Heart left ventricle (tissue), 16 donors: ENCODE measurements around the gene JUP. TPM values are rescaled to one million over a fixed set of nuclear protein-coding genes. Genes with fewer than 3 reads are reported as not detected.
A peak's percentile ranks its signal among the peaks of the same experiment; 100 is the strongest.

ENCODE experiments used
- ATAC-seq, 4 donors: fragments of 200-7000 bp; cut with Tn5 transposase; one replicate each; pipeline ENCODE4 v1.9.1; 2020 to 2022; ENCODE audit warnings: moderate library complexity in 4 of 4, mild to moderate bottlenecking in 3 of 4, moderate number of reproducible peaks in 1 of 4
- DNase-seq, 5 donors: peaks; one replicate each; pipeline ENCODE4 v3.0.0-alpha.2; 2020
- H3K27ac ChIP-seq, 12 donors: fragments of 200-600 bp; sonication (generic) in 4 of 12; one replicate each; pipeline versions ENCODE4 v1.5.0 to v1.8.0; 2016 to 2022; ENCODE audit warnings: mild to moderate bottlenecking in 2 of 12
- H3K27me3 ChIP-seq, 9 donors: fragments of 200-600 bp; sonication (generic) in 2 of 9; one replicate each; pipeline versions ENCODE4 v1.5.1 to v1.8.0; 2016 to 2022; ENCODE audit warnings: mild to moderate bottlenecking in 3 of 9
- H3K36me3 ChIP-seq, 9 donors: fragments of 200-600 bp; sonication (generic) in 2 of 9; one replicate each; pipeline versions ENCODE4 v1.5.0 to v1.8.0; 2018 to 2022; ENCODE audit warnings: mild to moderate bottlenecking in 2 of 9
- H3K4me1 ChIP-seq, 12 donors: fragments of 200-600 bp; sonication (generic) in 4 of 12; one replicate each; pipeline versions ENCODE4 v1.5.0 to v1.8.0; 2016 to 2022; ENCODE audit warnings: mild to moderate bottlenecking in 3 of 12
- H3K4me3 ChIP-seq, 12 donors: fragments of 200-600 bp; sonication (generic) in 4 of 12; one replicate each; pipeline versions ENCODE4 v1.5.0 to v1.8.0; 2017 to 2022; ENCODE audit warnings: mild to moderate bottlenecking in 9 of 12, moderate library complexity in 4 of 12
- H3K9me3 ChIP-seq, 12 donors: fragments of 200-600 bp; sonication (generic) in 4 of 12; one replicate each; pipeline versions ENCODE4 v1.5.0 to v1.8.0; 2016 to 2022; ENCODE audit warnings: mild to moderate bottlenecking in 1 of 12
- POLR2A ChIP-seq, 2 donors: fragments of 450-650 bp; IDR thresholded peaks; one replicate each; pipeline ENCODE4 v1.6.1; 2017; ENCODE audit warnings: antibody characterized with exemption in 2 of 2, mild to moderate bottlenecking in 2 of 2, moderate library complexity in 2 of 2
- WGBS, 4 donors: extraction: QIAGEN DNeasy Blood & Tissue Kit in 2 of 4; methylation state at CpG; one replicate each; pipeline versions ENCODE4 v1.1.5 to v1.1.7; 2013 to 2018; 5-methylcytosine and 5-hydroxymethylcytosine counted together
- intact Hi-C, 10 donors: fragments of 100-400 bp; cut with DNase I; formaldehyde crosslinking; loops; one replicate each; pipeline versions ENCODE4 v1.11.1 to v1.14.2; 2022
- polyA plus RNA-seq, 2 donors: library from polyadenylated mRNA; stranded (reverse); fragments of 200-250 nt; gene quantifications; one replicate each; pipeline ENCODE4 v1.2.3, GENCODE V29; 2013
- total RNA-seq, 9 donors: library from RNA; depleted of rRNA in 2 of 9; stranded (reverse); fragments of >200 nt in 2 of 9; fragmentation: NEBNext Ultra II Directional in 3 of 9; extraction: Animal tissue kit (Norgen Biotek cat#: 25700) in 3 of 9; gene quantifications; one replicate each; pipeline versions ENCODE4 v1.1.0 to v1.2.4, GENCODE V29; 2016 to 2023
- TF ChIP-seq, protein P1 (sequence below), 12 donors: fragments of 200-600 bp; sonication (generic) in 4 of 12; IDR thresholded peaks; one replicate each; pipeline versions ENCODE4 v1.5.0 to v1.8.0; 2018 to 2022; ENCODE audit warnings: antibody characterized with exemption in 12 of 12, mild to moderate bottlenecking in 5 of 12
- donor health status: ischemic (EF 13 %, LVEDD 7.1; RV severe dilation, severe dysfunction).
- donor health status: healthy with polysubstance abuse.
- donor health status: DM: no; HTN: yes; CAD: no.
- donor health status: DM: no; HTN: no; CAD: no.
- donor health status: ischemic (EF 25% LVEDD 6.9; RV normal size, moderate dysfunction).
- donor health status: ischemic (EF 25% LVEDD 5.7; RV mildly dilated, moderate dysfunction).
- donor health status: healthy.
- donor health status: DM: yes; HTN: yes; CAD: no.
- donor health status: ischemic (EF 35%, LVEDD 5.7; RV mildly dilated, moderate dysfunction).
- donor health status: nonischemic (EF 11% LVEDD 7.7; RV severe dilation, severe dysfunction).
- donor health status: DM: yes; HTN: yes; CAD: no.
- donor health status: PGD.
- donor health status: ischemic (EF 29% LVEDD 5.4; RV normal size, mild dysfunction).
- donor health status: nonischemic (EF 23%, LVEDD 6.1; RV moderate dilation, normal function).

JUP gene
- total and polyA plus RNA-seq, 11 donors: 94.6 to 503 (median 159) TPM

DNA sequence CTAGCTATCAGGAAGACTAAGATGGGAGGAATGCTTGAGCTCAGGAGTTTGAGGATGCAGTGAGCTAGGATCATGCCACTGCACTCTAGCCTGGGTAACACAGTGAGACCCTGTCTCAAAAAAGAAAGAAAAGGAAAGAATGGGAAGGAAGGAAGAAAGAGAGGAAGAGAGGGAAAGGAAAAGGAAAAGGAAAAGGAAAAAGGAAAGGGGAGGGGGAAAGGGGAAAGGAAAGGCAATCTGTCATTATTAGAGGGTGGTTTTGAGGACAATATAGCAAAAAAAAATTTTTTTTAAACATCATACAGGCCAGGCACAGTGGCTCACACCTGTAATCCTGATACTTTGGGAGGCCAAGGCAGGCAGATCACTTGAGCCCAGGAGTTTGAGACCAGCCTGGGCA is 20.4 kb downstream of the JUP start:
- ATAC-seq (no peak), DNase-seq (no peak)
- Histone ChIP-seq H3K4me3 (no peak overlapping the region), H3K9me3 (no peaks in the 10 kb centered on the region), H3K36me3 (peaks cover 3 to 100% (median 98%) of the 10 kb centered on the region in 9 donors), H3K27ac (no peak overlapping the region), H3K27me3 (no peaks in the 10 kb centered on the region), H3K4me1 (peaks cover 0 to 9% (median 0%) of the 10 kb centered on the region in 12 donors)
- no peak for TF ChIP-seq POLR2A (IDR thresholded peaks at IDR 0.05)
- TF ChIP-seq, protein P1, sequence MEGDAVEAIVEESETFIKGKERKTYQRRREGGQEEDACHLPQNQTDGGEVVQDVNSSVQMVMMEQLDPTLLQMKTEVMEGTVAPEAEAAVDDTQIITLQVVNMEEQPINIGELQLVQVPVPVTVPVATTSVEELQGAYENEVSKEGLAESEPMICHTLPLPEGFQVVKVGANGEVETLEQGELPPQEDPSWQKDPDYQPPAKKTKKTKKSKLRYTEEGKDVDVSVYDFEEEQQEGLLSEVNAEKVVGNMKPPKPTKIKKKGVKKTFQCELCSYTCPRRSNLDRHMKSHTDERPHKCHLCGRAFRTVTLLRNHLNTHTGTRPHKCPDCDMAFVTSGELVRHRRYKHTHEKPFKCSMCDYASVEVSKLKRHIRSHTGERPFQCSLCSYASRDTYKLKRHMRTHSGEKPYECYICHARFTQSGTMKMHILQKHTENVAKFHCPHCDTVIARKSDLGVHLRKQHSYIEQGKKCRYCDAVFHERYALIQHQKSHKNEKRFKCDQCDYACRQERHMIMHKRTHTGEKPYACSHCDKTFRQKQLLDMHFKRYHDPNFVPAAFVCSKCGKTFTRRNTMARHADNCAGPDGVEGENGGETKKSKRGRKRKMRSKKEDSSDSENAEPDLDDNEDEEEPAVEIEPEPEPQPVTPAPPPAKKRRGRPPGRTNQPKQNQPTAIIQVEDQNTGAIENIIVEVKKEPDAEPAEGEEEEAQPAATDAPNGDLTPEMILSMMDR (IDR thresholded peaks at IDR 0.05): no peak
- intact Hi-C loops: loop anchor here in 2 of 10 donors (5.0 kb wide), 1 partner anchor 36 kb away; no protein-coding TSS in a partner anchor

DNA sequence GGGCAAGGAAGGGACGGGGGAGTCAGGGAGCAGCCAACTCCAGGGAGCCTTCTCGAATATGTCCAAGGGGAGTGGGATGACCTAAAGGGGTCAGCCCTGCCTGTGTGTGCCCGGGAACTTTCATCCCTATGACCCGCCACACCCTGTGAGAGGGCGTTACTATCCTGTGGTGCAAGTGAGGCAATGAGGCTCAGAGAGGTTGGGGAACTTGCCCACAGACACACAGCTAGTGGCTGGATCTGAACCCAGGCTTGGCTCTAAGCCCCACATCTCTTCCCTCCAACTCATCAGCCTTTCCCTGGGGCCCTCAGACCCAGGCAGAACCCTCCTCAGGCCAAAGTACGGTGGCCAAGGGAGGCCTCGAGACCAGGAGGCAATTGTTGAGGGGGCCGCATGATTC is 23.2 kb downstream of the JUP start:
- DNase-seq (no peak), ATAC-seq (peak in 1 of 4 donors; percentile 7)
- 81 to 93% (median 92%) methylated on average over 3 to 8 of the region's 8 CpGs for WGBS, 4 donors
- TF ChIP-seq POLR2A (IDR thresholded peaks at IDR 0.05): no peak
- TF ChIP-seq, protein P1 (IDR thresholded peaks at IDR 0.05): no peak
- Histone ChIP-seq H3K4me1 (no peaks in the 10 kb centered on the region), H3K36me3 (peaks cover 7 to 100% (median 98%) of the 10 kb centered on the region in 9 donors), H3K27me3 (no peaks in the 10 kb centered on the region), H3K4me3 (no peak overlapping the region), H3K9me3 (no peaks in the 10 kb centered on the region), H3K27ac (no peak overlapping the region)
- intact Hi-C loops: loop anchor here in 1 of 10 donors (5.0 kb wide), 1 partner anchor 129 kb away; no protein-coding TSS in a partner anchor

DNA sequence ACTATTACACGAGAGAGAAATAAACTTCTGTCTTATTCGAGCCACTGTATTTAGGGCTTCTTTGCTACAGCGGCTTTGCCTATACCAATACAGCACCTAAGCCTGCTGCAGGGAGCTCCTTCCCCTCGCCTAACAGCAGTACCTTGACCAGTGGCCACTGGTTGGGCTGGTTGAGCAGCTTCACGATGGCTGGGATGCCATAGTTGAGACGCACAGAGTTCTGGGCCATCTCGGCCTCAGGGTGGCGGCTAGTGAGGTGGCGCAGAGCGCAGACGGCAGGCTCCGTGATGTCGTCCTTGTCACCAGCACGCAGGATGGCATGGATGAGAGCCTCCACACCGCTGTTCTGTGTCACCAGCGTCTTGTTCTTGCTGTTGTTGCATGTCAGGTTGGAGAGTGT is 23.7 kb downstream of the JUP start:
- Histone ChIP-seq H3K4me3 (no peak overlapping the region), H3K27ac (no peak overlapping the region), H3K9me3 (no peaks in the 10 kb centered on the region), H3K36me3 (peaks cover 9 to 100% (median 98%) of the 10 kb centered on the region in 9 donors), H3K4me1 (no peaks in the 10 kb centered on the region), H3K27me3 (no peaks in the 10 kb centered on the region)
- WGBS, 4 donors: 93 to 97% (median 94%) methylated on average over 10 to 16 of the region's 16 CpGs
- DNase-seq (no peak), ATAC-seq (peak in 1 of 4 donors; percentile 33)
- intact Hi-C loops: loop anchor here in 1 of 10 donors (5.0 kb wide), 1 partner anchor 129 kb away; no protein-coding TSS in a partner anchor
- no peak for TF ChIP-seq POLR2A (IDR thresholded peaks at IDR 0.05)
- TF ChIP-seq, protein P1 (IDR thresholded peaks at IDR 0.05): no peak

DNA sequence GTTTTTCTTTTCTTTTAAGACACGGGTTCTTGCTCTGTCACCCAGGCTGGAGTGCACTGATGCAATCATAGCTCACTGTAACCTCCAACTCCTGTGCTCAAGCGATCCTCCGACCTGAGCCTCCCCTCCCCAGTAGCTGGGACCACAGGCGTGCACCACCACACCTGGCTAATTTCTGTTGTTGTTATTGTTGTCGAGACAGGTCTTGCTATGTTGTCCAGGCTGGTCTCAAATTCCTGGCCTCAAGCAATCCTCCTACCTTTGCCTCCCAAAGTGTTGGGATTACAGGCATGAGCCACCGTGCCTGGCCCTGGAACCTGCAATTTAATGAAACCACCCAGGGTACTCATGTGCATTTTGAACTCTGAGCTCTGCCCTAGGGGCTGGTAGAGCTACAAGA is 24.1 kb downstream of the JUP start:
- Histone ChIP-seq H3K4me3 (no peak overlapping the region), H3K27ac (no peak overlapping the region), H3K27me3 (no peaks in the 10 kb centered on the region), H3K36me3 (peaks cover 9 to 100% (median 98%) of the 10 kb centered on the region in 9 donors), H3K9me3 (no peaks in the 10 kb centered on the region), H3K4me1 (no peaks in the 10 kb centered on the region)
- intact Hi-C loops: loop anchor here in 1 of 10 donors (5.0 kb wide), 1 partner anchor 130 kb away; no protein-coding TSS in a partner anchor
- ATAC-seq (no peak), DNase-seq (no peak)
- TF ChIP-seq POLR2A (IDR thresholded peaks at IDR 0.05): no peak
- TF ChIP-seq, protein P1 (IDR thresholded peaks at IDR 0.05): no peak
- 81 to 93% (median 93%) methylated on average over 6 of the region's 6 CpGs for WGBS, 4 donors
